HG03558 (cell line): ENCODE data around the gene UACA.

Experiments used
- ATAC-seq: cut with Tn5 transposase; IDR thresholded peaks from one replicate; pipeline ENCODE4 v1.9.1; 2021; ENCODE audit warnings: moderate number of reproducible peaks; ENCODE audit not compliant: unreplicated experiment; ENCODE audit errors: extremely low read depth

The UACA gene

DNA sequence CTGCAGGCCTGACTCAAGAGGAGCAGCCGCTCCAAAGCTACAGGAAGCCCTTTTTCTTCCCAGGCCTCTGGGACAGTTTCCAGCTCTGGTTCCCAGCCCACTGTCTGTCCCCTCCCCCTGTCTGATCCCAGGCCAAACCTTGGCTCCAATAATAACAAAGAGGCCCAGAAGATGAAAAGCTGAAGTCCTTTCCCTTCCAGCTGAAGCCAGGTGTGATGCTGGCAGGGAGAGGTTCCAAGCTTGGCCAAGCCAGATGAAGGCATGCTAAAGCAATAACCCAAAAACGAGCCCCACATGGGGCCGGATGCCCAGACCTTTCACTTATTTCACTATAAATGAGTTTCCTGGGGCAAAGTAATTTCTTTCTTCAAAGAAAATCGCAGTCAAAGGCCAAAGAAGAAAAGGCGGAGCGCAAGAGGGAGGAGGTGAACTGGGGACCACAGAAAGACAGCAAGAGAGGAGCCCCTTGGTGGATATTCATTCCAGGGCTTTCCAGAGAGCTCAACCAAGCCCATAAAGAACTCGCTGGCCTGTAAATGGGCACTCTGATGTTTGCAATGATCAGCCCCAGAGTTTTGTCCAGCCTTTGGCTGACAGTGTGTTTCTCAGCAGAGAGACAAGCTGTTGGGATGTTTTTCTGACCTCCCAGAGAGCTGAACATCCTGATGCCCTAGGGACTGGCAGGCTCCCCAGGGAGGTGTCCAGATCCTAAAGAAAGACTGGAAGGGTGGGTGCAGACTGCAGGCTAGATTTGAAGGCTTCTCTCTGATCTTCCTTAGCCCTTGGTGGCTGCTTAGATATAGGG lies 157.6 kb downstream of the UACA start:
- ATAC-seq, result no peak

DNA sequence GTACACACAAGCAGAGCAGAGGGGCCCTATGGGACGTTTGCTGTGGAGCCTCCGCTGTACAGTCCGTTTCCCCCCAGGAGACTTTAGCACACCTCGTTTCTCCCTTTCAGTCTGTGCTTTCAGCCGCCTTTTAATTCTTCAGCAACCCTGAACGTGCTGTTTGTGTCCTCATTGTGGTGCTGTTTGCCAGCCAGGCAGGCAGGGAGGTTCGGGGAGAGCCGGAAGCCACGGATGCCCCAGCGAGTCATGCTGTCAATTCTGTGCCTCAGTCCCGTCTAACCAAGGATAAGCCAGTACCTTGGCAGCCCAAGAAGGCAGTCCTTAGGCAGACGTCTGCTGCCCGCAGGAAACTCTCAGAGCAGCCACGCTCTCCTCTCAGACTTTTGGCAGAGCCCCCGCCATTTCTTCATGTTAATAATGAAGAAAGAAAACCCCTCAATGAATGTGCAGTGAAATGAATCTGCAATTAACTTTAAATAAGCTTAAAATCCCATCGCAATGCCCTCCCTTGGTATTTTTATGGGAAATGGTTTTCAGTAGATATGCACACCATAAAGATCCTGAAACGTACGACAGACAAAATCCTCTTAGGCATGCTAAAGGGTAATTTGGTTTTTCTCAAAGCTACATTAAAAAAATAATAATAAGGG lies 158.6 kb downstream of the UACA start:
- ATAC-seq, result no peak
